Mesenchymal stem cell (in vitro differentiated cells and primary cell): ENCODE results near the gene TBC1D22A.
A peak's percentile ranks its signal among the peaks of the same experiment; 100 is the strongest.

Experiments used
- DNase-seq: peaks from one replicate; pipeline ENCODE4 v3.0.0-alpha.2; 2013
- H2AFZ ChIP-seq: one replicate; pipeline ENCODE4 v1.6.1; 2013; ENCODE audit warnings: low read depth, mild to moderate bottlenecking, control low read depth, inconsistent platforms, low read length, moderate library complexity
- H2AK5ac ChIP-seq: 2 replicates; pipeline ENCODE4 v1.6.1; 2013; ENCODE audit warnings: low read length, moderate library complexity, mild to moderate bottlenecking, inconsistent platforms; ENCODE audit not compliant: severe bottlenecking
- H2BK120ac ChIP-seq: one replicate; pipeline ENCODE4 v1.6.1; 2013; ENCODE audit warnings: low read depth, mild to moderate bottlenecking, inconsistent platforms, low read length, moderate library complexity
- H2BK12ac ChIP-seq, 2 experiments: one replicate each; pipeline ENCODE4 v1.6.1; 2013; ENCODE audit warnings: inconsistent platforms in 2 of 2, low read length in 2 of 2, mild to moderate bottlenecking in 2 of 2, moderate library complexity in 2 of 2, control low read depth in 1 of 2
- H2BK15ac ChIP-seq: one replicate; pipeline ENCODE4 v1.6.1; 2013; ENCODE audit warnings: mild to moderate bottlenecking, low read depth, inconsistent platforms; ENCODE audit not compliant: poor library complexity, severe bottlenecking
- H2BK5ac ChIP-seq: 2 replicates; pipeline ENCODE4 v1.6.1; 2013; ENCODE audit warnings: low read depth, mild to moderate bottlenecking, low read length, control low read depth, inconsistent platforms; ENCODE audit not compliant: poor library complexity, severe bottlenecking
- H3K14ac ChIP-seq, 2 experiments: one replicate each; pipeline ENCODE4 v1.6.1; 2013; ENCODE audit warnings: inconsistent platforms in 2 of 2, low read length in 2 of 2, control low read depth in 1 of 2, mild to moderate bottlenecking in 1 of 2, moderate library complexity in 1 of 2
- H3K18ac ChIP-seq, 2 experiments: one replicate each; pipeline ENCODE4 v1.6.1; 2013; ENCODE audit warnings: inconsistent platforms in 2 of 2, low read length in 2 of 2, control low read depth in 1 of 2, low read depth in 1 of 2, mild to moderate bottlenecking in 1 of 2
- H3K23ac ChIP-seq, 2 experiments: one replicate each; pipeline ENCODE4 v1.6.1; 2013; ENCODE audit warnings: inconsistent platforms in 2 of 2, low read length in 2 of 2, mild to moderate bottlenecking in 2 of 2, moderate library complexity in 2 of 2, control low read depth in 1 of 2
- H3K27ac ChIP-seq: 2 replicates; pipeline ENCODE4 v1.5.1; 2013; ENCODE audit warnings: mild to moderate bottlenecking, moderate library complexity, low read length, control low read depth, inconsistent platforms; ENCODE audit not compliant: poor library complexity, severe bottlenecking
- H3K27me3 ChIP-seq, 2 experiments: 2 replicates each; pipeline versions ENCODE4 v1.6.1 to v1.7.0; 2013; ENCODE audit warnings: low read length in 2 of 2, mild to moderate bottlenecking in 2 of 2, moderate library complexity in 2 of 2, control low read depth in 1 of 2, inconsistent platforms in 1 of 2; ENCODE audit not compliant: control insufficient read depth in 1 of 2, insufficient read depth in 1 of 2
- H3K36me3 ChIP-seq, 2 experiments: 2 replicates each; pipeline versions ENCODE4 v1.6.1 to v1.7.0; 2013; ENCODE audit warnings: low read length in 2 of 2, control low read depth in 1 of 2, inconsistent platforms in 1 of 2, low read depth in 1 of 2, mild to moderate bottlenecking in 1 of 2; ENCODE audit not compliant: insufficient read depth in 2 of 2, control insufficient read depth in 1 of 2
- H3K4ac ChIP-seq, 2 experiments: one replicate each; pipeline ENCODE4 v1.6.1; 2013; ENCODE audit warnings: inconsistent platforms in 2 of 2, low read length in 2 of 2, mild to moderate bottlenecking in 2 of 2, moderate library complexity in 2 of 2, control low read depth in 1 of 2, low read depth in 1 of 2
- H3K4me1 ChIP-seq: 2 replicates; pipeline ENCODE4 v1.6.1; 2013; ENCODE audit warnings: low read depth, low read length, control low read depth; ENCODE audit not compliant: control insufficient read depth, insufficient read depth
- H3K4me2 ChIP-seq: 2 replicates; pipeline ENCODE4 v1.6.1; 2013; ENCODE audit warnings: low read length, mild to moderate bottlenecking, inconsistent platforms; ENCODE audit not compliant: poor library complexity, severe bottlenecking
- H3K4me3 ChIP-seq, 2 experiments: 2 replicates each; pipeline versions ENCODE4 v1.5.1 to v1.7.0; 2013; ENCODE audit warnings: low read length in 2 of 2, mild to moderate bottlenecking in 2 of 2, control low read depth in 1 of 2, low read depth in 1 of 2; ENCODE audit not compliant: insufficient read depth in 1 of 2
- H3K79me1 ChIP-seq: replicated peaks from 2 replicates; pipeline ENCODE4 v1.6.1; 2013; ENCODE audit warnings: mild to moderate bottlenecking, control low read depth, low read length, inconsistent platforms; ENCODE audit not compliant: poor library complexity, severe bottlenecking
- H3K9ac ChIP-seq: 2 replicates; pipeline ENCODE4 v1.7.0; 2013; ENCODE audit warnings: mild to moderate bottlenecking, low read length, moderate library complexity
- H3K9me3 ChIP-seq: 2 replicates; pipeline ENCODE4 v1.7.0; 2013; ENCODE audit warnings: mild to moderate bottlenecking, low read length; ENCODE audit not compliant: control insufficient read depth
- H4K8ac ChIP-seq: one replicate; pipeline ENCODE4 v1.6.1; 2013; ENCODE audit warnings: inconsistent platforms, mild to moderate bottlenecking, low read length, moderate library complexity
- H4K91ac ChIP-seq: one replicate; pipeline ENCODE4 v1.6.1; 2013; ENCODE audit warnings: mild to moderate bottlenecking, low read length, inconsistent platforms
- WGBS: methylation state at CpG from one replicate; pipeline ENCODE4 v1.1.7; 2013; ENCODE audit warnings: mixed read lengths; 5-methylcytosine and 5-hydroxymethylcytosine counted together

Gene TBC1D22A

DNA sequence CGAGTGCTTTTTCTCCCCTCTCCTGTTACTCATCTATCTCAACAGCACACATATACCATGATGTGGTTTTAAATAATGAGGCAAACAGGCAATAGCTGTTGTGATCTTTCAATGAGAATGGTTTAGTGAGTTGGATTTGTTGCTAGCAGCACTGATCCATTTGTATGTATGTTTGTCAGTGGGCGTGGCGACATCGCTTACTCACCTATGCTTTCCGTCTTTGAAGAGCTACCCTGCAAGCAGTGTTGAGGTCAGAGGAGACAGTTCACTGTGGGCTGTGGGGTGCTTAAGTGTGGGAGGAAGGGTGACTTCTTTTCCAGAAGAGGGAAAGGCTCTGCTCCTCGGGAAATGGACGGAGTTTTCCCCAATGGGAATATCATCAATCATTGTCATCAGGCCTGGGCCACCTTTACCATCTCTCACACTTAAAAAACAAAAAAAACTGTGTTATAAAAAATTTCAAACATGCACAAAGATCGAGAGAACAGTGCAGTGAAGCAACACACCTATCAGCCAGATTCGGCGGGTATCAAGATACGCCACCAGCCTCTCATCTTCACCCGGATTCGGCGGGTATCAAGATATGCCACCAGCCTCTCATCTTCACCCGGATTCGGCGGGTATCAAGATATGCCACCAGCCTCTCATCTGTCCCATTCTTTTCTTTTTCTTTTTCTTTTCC, 83.8 kb downstream of the TBC1D22A start:
- Histone ChIP-seq H3K18ac (no peak overlapping the region), H2AFZ (no peak overlapping the region), H3K27me3 (no peaks in the 10 kb centered on the region), H3K4ac (no peak overlapping the region), H2BK120ac (no peak overlapping the region), H2BK15ac (no peak overlapping the region), H3K23ac (no peak overlapping the region), H3K36me3 (peaks cover 13 to 17% of the 10 kb centered on the region in 2 experiments), H2BK5ac (no peak overlapping the region), H2AK5ac (no peak overlapping the region), H2BK12ac (no peak overlapping the region), H3K9ac (peak overlapping the region; percentile 85), H3K4me1 (peaks cover 16% of the 10 kb centered on the region), H4K91ac (no peak overlapping the region), H3K14ac (no peak overlapping the region), H3K79me1 (peaks cover 44% of the 10 kb centered on the region), H4K8ac (no peak overlapping the region), H3K4me2 (no peak overlapping the region), H3K9me3 (no peaks in the 10 kb centered on the region), H3K27ac (no peak overlapping the region), H3K4me3 (peak overlapping the region in 1 of 2 experiments; percentile 72)
- WGBS: 96% methylated on average over 16 of the region's 17 CpGs
- DNase-seq: no peak

DNA sequence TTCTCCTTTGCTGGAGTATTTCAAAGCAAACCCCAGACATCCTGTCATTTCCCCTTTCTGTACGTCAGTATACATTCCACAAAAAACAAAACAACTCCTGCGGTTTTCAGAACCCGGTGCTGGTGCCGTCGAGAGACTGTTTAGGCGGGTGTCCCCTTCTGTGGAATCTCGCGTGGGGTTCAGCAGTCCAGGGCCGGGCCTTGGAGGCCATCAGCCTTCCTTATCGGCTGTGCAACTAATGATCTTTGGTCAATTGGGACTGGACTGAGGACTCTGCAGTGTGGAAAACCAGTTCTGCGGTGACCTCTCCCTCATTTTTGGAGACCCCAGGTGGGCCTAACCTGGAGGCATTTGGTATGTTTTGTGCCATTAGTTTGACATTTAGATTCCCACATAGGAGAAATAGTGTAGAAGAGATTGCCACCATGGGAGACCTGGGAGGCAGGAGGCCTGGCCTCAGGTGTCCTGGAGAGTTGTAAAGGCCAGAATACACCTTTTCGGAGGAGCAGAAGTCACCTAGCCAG, 84.4 kb downstream of the TBC1D22A start:
- H3K4me3 ChIP-seq: no peak overlapping the region
- H3K4ac ChIP-seq: no peak overlapping the region
- WGBS: 88% methylated on average over 12 of the region's 12 CpGs
- no peak overlapping the region for H3K18ac ChIP-seq
- no peak overlapping the region for H3K27ac ChIP-seq
- no peak overlapping the region for H4K8ac ChIP-seq
- H3K27me3 ChIP-seq: no peaks in the 10 kb centered on the region
- DNase-seq: no peak
- no peak overlapping the region for H2AFZ ChIP-seq
- no peak overlapping the region for H3K9ac ChIP-seq
- H3K9me3 ChIP-seq: no peaks in the 10 kb centered on the region
- H4K91ac ChIP-seq: no peak overlapping the region
- peaks cover 50% of the 10 kb centered on the region for H3K79me1 ChIP-seq
- H2BK12ac ChIP-seq: no peak overlapping the region
- no peak overlapping the region for H3K23ac ChIP-seq
- no peak overlapping the region for H2AK5ac ChIP-seq
- H2BK15ac ChIP-seq: no peak overlapping the region
- H2BK5ac ChIP-seq: no peak overlapping the region
- peaks cover 16% of the 10 kb centered on the region for H3K4me1 ChIP-seq
- H3K4me2 ChIP-seq: no peak overlapping the region
- no peak overlapping the region for H3K14ac ChIP-seq
- peaks cover 13 to 23% of the 10 kb centered on the region in 2 experiments for H3K36me3 ChIP-seq
- no peak overlapping the region for H2BK120ac ChIP-seq

DNA sequence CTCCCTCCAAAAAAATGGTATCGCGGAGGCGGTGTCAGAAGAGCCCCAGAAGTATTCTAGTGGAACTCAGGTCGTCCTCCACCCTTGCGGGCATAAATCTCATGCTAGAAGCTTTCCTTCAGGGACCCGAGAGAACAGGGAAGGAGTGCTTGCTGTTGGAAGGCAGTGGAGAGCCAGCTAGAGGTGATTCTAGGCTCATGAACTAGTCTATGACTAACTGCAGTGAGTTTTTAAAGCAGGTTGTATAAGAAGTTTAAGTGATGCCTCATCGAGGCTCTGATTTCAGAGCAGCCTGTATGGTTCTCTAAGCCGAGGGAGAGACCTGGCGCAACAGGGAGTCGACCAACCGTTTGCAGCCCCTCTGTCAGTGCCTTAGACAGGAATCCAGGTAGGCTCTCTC, 85.7 kb downstream of the TBC1D22A start:
- no peak overlapping the region for H4K91ac ChIP-seq
- H2BK12ac ChIP-seq: no peak overlapping the region
- no peak overlapping the region for H3K18ac ChIP-seq
- H2BK120ac ChIP-seq: no peak overlapping the region
- peaks cover 19 to 35% of the 10 kb centered on the region in 2 experiments for H3K36me3 ChIP-seq
- no peak overlapping the region for H4K8ac ChIP-seq
- 89% methylated on average over 11 of the region's 11 CpGs for WGBS
- peaks cover 62% of the 10 kb centered on the region for H3K79me1 ChIP-seq
- no peak overlapping the region for H3K27ac ChIP-seq
- no peak for DNase-seq
- H3K9me3 ChIP-seq: no peaks in the 10 kb centered on the region
- H3K23ac ChIP-seq: no peak overlapping the region
- H2AK5ac ChIP-seq: no peak overlapping the region
- H3K4ac ChIP-seq: no peak overlapping the region
- no peak overlapping the region for H3K4me3 ChIP-seq
- no peak overlapping the region for H2BK15ac ChIP-seq
- no peak overlapping the region for H2AFZ ChIP-seq
- no peaks in the 10 kb centered on the region for H3K27me3 ChIP-seq
- H3K14ac ChIP-seq: no peak overlapping the region
- H2BK5ac ChIP-seq: no peak overlapping the region
- no peak overlapping the region for H3K4me2 ChIP-seq
- peaks cover 16% of the 10 kb centered on the region for H3K4me1 ChIP-seq
- no peak overlapping the region for H3K9ac ChIP-seq

DNA sequence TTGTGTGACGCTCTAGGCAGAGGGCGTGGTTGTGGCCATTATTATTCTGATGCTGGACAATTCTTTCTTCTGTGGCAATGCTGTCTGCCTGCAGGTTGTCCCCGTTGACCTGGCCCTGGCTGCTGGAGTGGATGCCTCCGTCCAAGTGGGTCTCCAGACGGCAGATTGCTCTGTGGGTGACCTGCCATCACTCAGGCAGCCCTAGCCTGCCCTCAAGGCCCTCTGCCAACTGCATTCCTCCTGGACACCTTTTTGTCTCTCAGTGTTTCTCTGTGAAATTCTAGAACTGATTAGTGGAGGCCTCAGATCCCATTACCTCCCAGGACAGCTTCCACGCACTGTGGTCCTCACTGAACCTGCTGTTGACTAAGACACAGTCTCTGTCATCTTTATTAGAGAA, 86.7 kb downstream of the TBC1D22A start:
- no peak overlapping the region for H2BK5ac ChIP-seq
- H3K4ac ChIP-seq: no peak overlapping the region
- H3K9ac ChIP-seq: no peak overlapping the region
- no peak overlapping the region for H2BK15ac ChIP-seq
- peaks cover 64% of the 10 kb centered on the region for H3K79me1 ChIP-seq
- no peak overlapping the region for H2AFZ ChIP-seq
- no peaks in the 10 kb centered on the region for H3K9me3 ChIP-seq
- 95% methylated on average over 6 of the region's 6 CpGs for WGBS
- no peak overlapping the region for H4K8ac ChIP-seq
- H2BK120ac ChIP-seq: no peak overlapping the region
- H4K91ac ChIP-seq: no peak overlapping the region
- H3K14ac ChIP-seq: no peak overlapping the region
- DNase-seq: no peak
- H3K18ac ChIP-seq: no peak overlapping the region
- no peak overlapping the region for H3K4me3 ChIP-seq
- no peak overlapping the region for H3K27ac ChIP-seq
- no peak overlapping the region for H3K4me2 ChIP-seq
- peaks cover 19 to 39% of the 10 kb centered on the region in 2 experiments for H3K36me3 ChIP-seq
- no peak overlapping the region for H2BK12ac ChIP-seq
- H3K27me3 ChIP-seq: no peaks in the 10 kb centered on the region
- H3K4me1 ChIP-seq: peaks cover 14% of the 10 kb centered on the region
- H2AK5ac ChIP-seq: no peak overlapping the region
- H3K23ac ChIP-seq: no peak overlapping the region
